Skeletal muscle satellite cell (primary cell): ENCODE data around the gene TCAP.

Source experiments
- H3K27me3 ChIP-seq: 2 replicates; pipeline ENCODE4 v1.7.0; 2013; ENCODE audit warnings: low read length; ENCODE audit not compliant: control insufficient read depth, insufficient read depth
- H3K36me3 ChIP-seq: 2 replicates; pipeline ENCODE4 v1.7.0; 2013; ENCODE audit warnings: mild to moderate bottlenecking, control low read depth, low read length; ENCODE audit not compliant: insufficient read depth
- H3K4me1 ChIP-seq: 2 replicates; pipeline ENCODE4 v1.7.0; 2013; ENCODE audit warnings: low read length; ENCODE audit not compliant: control insufficient read depth, insufficient read depth
- H3K4me2 ChIP-seq: 2 replicates; pipeline ENCODE4 v1.7.0; 2013; ENCODE audit warnings: mild to moderate bottlenecking, low read length
- H3K4me3 ChIP-seq: 2 replicates; pipeline ENCODE4 v1.7.0; 2013; ENCODE audit warnings: low read length
- H3K9ac ChIP-seq: 2 replicates; pipeline ENCODE4 v1.7.0; 2013; ENCODE audit warnings: mild to moderate bottlenecking, low read depth, low read length, moderate library complexity
- H3K9me3 ChIP-seq: replicated peaks from 2 replicates; pipeline ENCODE4 v1.7.0; 2013; ENCODE audit warnings: mild to moderate bottlenecking, control low read depth, low read length

The TCAP gene

DNA sequence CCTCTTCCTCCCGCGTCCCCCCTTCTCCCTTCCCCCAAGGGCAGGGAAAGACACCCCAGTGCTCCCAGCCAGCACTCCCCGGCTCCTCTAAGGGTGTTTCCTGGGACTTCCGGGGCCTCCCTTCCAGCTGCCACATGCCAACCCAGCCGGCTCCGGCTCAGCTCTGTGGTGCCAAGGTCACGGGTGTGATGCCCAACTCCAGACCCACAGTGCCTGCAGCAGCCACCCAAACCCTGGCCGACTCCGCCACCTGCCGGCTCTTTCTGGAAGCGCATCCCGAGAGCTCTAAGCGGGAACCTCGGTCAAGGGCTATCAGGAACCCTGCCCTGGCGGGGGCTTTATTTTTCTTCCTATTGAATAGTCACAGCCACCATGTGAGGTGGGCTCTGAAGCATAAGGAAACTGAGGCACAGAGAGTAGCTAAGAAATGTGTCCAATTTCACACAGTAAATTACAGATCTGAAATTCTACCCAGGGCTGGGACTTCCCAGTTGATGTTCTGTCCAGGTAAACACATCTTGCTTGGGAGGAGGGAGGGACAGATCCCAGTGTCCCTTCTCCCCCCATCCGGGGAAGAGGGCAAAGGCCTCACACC, 41.7 kb upstream of the TCAP start:
- peak overlapping the region; percentile 48 for H3K4me2 ChIP-seq
- H3K27me3 ChIP-seq, result peaks cover 54% of the 10 kb centered on the region
- no peaks in the 10 kb centered on the region for H3K9me3 ChIP-seq
- H3K4me3 ChIP-seq, result no peak overlapping the region
- no peak overlapping the region for H3K9ac ChIP-seq
- peaks cover 15% of the 10 kb centered on the region for H3K4me1 ChIP-seq
- H3K36me3 ChIP-seq, result no peaks in the 10 kb centered on the region

GRCh38 chr17:39624313-39624712, 40.8 kb upstream of the TCAP start:
- H3K9me3 ChIP-seq, result no peaks in the 10 kb centered on the region
- no peaks in the 10 kb centered on the region for H3K36me3 ChIP-seq
- no peak overlapping the region for H3K4me3 ChIP-seq
- H3K4me2 ChIP-seq, result no peak overlapping the region
- H3K27me3 ChIP-seq, result peaks cover 60% of the 10 kb centered on the region
- peaks cover 9% of the 10 kb centered on the region for H3K4me1 ChIP-seq
- H3K9ac ChIP-seq, result no peak overlapping the region

DNA sequence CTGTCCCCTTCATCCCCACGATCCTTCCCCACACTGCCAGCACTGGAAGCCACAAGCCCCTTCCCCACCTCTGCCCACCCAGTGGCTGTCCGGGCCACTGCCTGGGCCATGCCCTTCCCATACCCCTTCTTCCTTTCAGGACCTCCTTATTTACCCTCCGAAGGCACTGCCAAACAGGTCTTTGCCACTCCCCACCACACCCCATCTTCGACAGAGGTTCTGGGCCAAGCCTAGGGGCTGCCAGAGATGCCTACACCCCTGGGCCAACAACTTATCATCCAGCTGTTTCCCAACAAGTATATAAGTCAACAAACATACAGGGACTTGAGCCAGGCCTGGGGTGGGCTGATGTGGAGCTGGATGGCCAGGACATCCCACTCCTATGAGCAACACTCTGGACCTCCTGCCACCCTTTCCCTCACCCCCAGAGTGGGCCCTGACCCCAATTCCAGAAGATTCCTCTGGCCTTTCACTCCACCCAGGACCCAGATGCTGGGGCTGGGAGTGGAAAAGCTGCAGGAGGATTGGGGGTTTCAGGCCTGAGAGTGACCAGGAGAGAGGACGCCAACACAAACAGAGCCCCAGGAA, 39.9 kb upstream of the TCAP start:
- Histone ChIP-seq H3K4me1 (peaks cover 9% of the 10 kb centered on the region), H3K36me3 (no peaks in the 10 kb centered on the region), H3K27me3 (peaks cover 66% of the 10 kb centered on the region), H3K4me3 (no peak overlapping the region), H3K9ac (no peak overlapping the region), H3K9me3 (no peaks in the 10 kb centered on the region), H3K4me2 (no peak overlapping the region)

- H3K27me3 ChIP-seq, result peaks cover 65% of the 10 kb centered on the region
- no peak within 1 kb of the TSS for H3K9ac ChIP-seq
- peak within 1 kb of the TSS; percentile 42 for H3K4me3 ChIP-seq
- H3K4me2 ChIP-seq, result peak within 1 kb of the TSS; percentile 78
- H3K4me1 ChIP-seq, result peaks cover 9% of the 10 kb centered on the region
- no peaks in the 10 kb centered on the region for H3K36me3 ChIP-seq
- no peaks in the 10 kb centered on the region for H3K9me3 ChIP-seq
These were observed 38.7 kb upstream of the TCAP start, which contains the start of gene PPP1R1B for GRCh38 chr17:39626171-39627046. Gene PPP1R1B, plus strand, starts transcription at chr17:39626952. Its CDS starts 441 bp downstream, at chr17:39627393.

DNA sequence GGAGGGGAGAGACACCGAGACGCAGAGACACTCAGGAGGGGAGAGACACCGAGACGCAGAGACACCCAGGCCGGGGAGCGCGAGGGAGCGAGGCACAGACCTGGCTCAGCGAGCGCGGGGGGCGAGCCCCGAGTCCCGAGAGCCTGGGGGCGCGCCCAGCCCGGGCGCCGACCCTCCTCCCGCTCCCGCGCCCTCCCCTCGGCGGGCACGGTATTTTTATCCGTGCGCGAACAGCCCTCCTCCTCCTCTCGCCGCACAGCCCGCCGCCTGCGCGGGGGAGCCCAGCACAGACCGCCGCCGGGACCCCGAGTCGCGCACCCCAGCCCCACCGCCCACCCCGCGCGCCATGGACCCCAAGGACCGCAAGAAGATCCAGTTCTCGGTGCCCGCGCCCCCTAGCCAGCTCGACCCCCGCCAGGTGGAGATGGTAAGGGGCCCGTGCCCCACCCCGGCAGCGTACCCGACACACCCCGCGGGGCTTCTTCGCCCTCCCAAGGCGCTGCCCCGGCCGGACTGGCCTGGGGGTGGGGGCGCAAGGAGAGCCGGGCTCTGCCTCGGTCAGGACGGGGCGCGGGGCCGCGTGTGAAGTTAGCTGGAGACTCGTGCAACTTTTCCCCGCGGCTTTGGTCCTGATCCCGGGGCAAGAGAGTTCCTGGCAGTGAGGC, 38.0 kb upstream of the TCAP start:
- Histone ChIP-seq H3K4me2 (peak overlapping the region; percentile 78), H3K9ac (no peak overlapping the region), H3K36me3 (no peaks in the 10 kb centered on the region), H3K9me3 (no peaks in the 10 kb centered on the region), H3K4me1 (peaks cover 9% of the 10 kb centered on the region), H3K27me3 (peaks cover 68% of the 10 kb centered on the region), H3K4me3 (peak overlapping the region; percentile 42)

GRCh38 chr17:39627712-39628516, 37.2 kb upstream of the TCAP start:
- Histone ChIP-seq H3K4me3 (no peak overlapping the region), H3K4me1 (peaks cover 9% of the 10 kb centered on the region), H3K9ac (no peak overlapping the region), H3K9me3 (no peaks in the 10 kb centered on the region), H3K4me2 (no peak overlapping the region), H3K36me3 (no peaks in the 10 kb centered on the region), H3K27me3 (peaks cover 73% of the 10 kb centered on the region)

- Histone ChIP-seq H3K4me2 (no peak overlapping the region), H3K27me3 (peaks cover 73% of the 10 kb centered on the region), H3K36me3 (no peaks in the 10 kb centered on the region), H3K4me1 (peaks cover 5% of the 10 kb centered on the region), H3K9me3 (no peaks in the 10 kb centered on the region), H3K4me3 (no peak overlapping the region), H3K9ac (no peak overlapping the region)
These were observed 36.3 kb upstream of the TCAP start for GRCh38 chr17:39628655-39629493.

- Histone ChIP-seq H3K27me3 (peaks cover 71% of the 10 kb centered on the region), H3K4me2 (no peak overlapping the region), H3K4me3 (no peak overlapping the region), H3K4me1 (peaks cover 5% of the 10 kb centered on the region), H3K9me3 (no peaks in the 10 kb centered on the region), H3K9ac (no peak overlapping the region), H3K36me3 (no peaks in the 10 kb centered on the region)
These were observed 35.7 kb upstream of the TCAP start for GRCh38 chr17:39629494-39629880.

DNA sequence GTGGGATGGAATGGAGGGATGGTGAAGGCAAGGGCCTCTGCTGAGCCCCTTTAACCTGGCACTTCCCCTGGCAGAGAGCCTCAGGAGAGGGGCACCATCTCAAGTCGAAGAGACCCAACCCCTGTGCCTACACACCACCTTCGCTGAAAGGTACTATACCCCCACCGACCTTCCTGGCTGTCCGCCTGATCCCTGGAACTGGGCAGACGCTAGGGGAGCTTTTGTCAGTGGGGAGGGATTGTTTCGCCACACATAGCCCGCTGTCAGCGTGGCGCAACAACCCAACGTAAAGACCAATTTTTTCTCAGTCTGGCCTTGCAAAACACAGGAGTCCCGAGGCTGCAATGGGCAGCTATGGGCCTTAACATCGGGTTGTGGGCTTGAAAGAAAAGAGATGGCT, 35.3 kb upstream of the TCAP start:
- Histone ChIP-seq H3K4me1 (peaks cover 5% of the 10 kb centered on the region), H3K4me3 (no peak overlapping the region), H3K36me3 (no peaks in the 10 kb centered on the region), H3K4me2 (no peak overlapping the region), H3K27me3 (peaks cover 67% of the 10 kb centered on the region), H3K9ac (no peak overlapping the region), H3K9me3 (no peaks in the 10 kb centered on the region)

GRCh38 chr17:39631403-39631802, 33.7 kb upstream of the TCAP start:
- H3K4me3 ChIP-seq, result no peak overlapping the region
- no peaks in the 10 kb centered on the region for H3K9me3 ChIP-seq
- H3K4me1 ChIP-seq, result peaks cover 9% of the 10 kb centered on the region
- no peak overlapping the region for H3K9ac ChIP-seq
- H3K27me3 ChIP-seq, result peaks cover 52% of the 10 kb centered on the region
- no peaks in the 10 kb centered on the region for H3K36me3 ChIP-seq
- no peak overlapping the region for H3K4me2 ChIP-seq
